SKM-1 (cell line): Measurements from ENCODE around the gene BABAM2.
"Not testable (repeated sequence)": the region's sequence is repeated elsewhere in the genome, so short reads cannot be mapped to it uniquely, and the experiment has no call there.

Source experiments
- DNase-seq: peaks from one replicate; lab custom pipeline; 2025; ENCODE audit not compliant: unreplicated experiment; lab: John Stamatoyannopoulos, UW

BABAM2 gene

DNA sequence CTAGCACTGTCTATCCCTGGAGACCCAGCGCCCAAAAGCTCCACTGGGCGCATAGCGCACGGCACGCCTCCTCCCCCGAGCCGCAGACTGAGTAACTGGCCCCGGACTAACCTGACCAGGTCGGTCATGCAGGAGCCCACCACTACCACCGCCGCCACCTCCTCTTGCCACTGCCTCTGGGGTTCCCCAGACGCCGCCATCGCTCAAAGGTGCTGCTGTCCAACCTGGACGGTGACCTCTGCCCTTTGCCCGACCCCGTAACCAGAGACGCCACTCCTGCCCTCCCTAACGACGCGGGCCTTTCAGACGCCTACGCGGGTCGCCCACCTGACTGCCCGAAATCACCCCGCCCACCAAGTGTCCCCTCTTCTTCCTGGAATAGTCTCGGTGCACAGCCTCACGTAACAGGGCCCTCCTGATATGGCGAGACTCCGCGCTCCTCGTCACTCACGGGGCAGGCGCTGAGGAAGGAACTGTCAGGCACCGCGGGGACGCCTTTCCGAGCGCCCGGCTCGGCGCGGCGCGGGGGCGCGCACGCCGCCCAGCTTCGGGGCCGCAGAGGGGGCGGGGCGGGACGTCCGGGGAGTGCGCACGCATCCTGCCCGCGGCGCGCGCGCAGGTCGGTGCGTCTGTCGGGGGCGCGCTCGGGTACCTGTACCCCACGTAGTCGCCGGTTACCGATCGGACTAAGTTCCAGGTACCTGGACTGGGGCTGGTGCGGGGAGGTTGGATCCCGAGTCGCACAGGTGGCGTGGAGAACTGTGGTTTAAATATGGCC lies at the start of gene BABAM2, which contains the start of gene RBKS:
Gene BABAM2, plus strand, starts transcription at position 584 of the 778 bp plus-strand sequence. CDS start 3,828 bp downstream, outside the sequence.
Gene RBKS, minus strand, starts transcription at position 242 of the 778 bp plus-strand sequence. Its CDS starts 42 bp downstream, at position 200.
- peak; percentile 68 for DNase-seq

DNA sequence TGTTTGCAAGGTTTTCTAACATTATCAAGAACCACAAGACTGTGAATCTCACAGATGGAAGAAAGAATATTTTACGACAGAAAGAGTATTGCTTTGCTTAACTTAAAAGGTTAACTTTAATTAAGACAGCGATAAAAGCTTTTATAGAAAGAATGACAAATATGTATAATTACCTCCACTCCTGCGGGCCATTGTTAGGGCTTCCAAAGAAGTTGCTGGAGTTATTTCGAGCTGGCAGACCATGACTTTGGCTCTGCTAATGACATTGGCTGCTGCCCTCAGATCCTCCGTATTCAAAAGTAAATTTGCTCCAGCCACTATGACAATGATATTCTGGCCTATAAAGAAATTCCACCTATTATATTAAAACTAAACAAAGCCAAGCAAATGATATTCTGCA lies 47.6 kb upstream of the BABAM2 start:
- DNase-seq: no peak

DNA sequence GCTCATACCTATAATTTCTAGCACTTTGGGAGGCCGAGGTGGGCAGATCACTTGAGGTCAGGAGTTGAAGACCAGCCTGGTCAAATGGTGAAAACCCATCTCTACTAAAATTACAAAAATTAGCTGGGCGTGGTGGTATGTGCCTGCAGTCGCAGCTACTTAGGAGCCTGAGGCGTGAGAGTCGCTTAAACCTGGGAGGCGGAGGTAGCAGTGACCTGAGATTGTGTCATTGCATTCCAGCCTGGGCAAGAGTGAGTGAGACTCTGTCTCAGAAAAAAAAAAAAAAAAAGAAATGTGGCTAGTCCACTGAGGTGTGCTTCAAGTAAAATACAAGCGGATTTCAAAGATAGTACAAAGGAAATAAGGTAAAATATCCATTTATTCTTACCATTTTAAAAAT lies 46.5 kb upstream of the BABAM2 start:
- DNase-seq: no peak

DNA sequence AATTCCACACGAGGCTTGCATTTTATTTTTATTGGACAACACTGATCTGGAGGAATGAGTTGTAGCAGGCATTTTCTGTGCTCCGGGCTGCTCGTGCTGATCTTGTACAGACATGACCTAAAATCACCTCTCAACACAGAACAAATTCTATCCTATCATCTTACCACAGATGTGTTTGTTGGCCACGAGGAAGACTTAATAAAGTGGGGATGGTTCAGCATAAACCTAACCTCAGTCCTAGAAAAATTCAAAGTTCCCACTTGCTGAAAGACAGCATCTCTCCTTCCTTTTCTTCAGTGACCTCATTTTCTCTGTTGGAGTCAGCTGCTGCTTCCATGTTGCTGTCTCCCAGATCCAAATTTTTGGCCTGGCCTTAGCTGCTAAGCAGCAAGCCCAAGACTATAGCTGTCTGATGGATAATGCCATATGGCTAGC lies 45.7 kb upstream of the BABAM2 start:
- DNase-seq: no peak

DNA sequence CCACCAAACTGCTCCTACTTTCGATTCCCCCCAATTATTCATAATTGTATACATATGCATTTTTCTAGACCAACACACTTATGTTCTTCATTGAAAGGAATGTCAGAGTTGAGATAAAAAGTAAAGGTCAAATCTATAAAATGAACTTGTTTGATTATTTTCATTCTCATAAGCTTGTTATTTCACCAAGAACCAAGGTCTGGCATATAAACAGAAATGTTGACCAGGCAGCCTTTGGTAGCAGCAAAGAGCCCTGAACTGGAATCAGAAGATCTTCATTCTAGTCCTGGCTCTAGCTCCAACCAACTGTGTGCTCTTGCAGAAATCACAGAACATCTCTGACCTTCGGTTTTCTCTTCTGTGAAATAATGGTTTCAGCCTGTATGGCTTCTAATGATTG lies 43.2 kb upstream of the BABAM2 start:
- DNase-seq: no peak

DNA sequence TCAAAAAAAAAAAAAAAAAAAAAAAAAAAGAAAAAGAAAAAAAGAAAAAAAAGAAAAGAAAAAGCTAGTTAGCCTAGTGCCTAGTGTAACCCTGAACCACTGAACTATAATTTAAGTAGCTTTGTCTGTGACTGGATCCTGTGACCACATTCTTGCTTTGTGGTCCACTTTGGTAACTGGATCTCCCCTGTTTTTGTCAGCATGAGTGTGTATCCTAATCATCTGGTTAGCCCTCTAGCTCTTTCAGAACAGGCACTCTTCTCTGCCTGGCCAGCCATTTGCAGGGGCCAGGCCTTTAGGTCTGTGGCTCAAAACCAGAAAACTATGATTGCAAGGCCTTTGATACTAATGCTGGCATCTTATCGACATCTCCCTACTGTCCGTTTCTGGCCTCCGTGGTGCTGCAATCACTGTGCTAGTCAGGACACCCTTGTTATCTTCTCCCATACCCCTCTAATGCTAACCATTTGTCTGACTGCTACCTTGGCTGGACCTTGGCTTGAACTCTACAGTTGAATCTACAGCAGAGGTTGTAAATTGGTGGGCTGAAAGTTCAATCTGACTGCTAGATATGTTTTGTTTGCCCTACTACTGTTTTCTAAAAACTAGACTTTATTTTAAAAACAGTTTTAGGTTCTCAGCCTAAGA lies 40.8 kb upstream of the BABAM2 start:
- no peak for DNase-seq

DNA sequence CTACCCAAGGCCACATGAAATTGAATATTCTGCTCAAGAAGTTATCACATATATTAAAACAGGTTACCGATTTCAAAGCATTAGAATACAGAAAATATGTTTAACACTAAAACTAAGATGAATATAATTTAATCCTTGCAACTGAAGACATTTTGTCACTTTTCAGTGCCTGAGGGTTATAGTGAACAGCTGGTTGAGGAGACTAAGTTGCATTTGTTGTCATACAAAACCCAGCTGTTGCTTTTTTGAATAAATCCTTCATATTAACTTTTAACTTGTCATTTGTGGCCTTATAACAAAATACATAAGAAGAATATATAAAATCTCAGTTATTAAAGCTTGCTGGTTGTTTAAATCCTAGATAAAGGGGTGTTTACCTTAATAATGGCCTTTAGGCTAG lies 37.8 kb upstream of the BABAM2 start:
- no peak for DNase-seq

DNA sequence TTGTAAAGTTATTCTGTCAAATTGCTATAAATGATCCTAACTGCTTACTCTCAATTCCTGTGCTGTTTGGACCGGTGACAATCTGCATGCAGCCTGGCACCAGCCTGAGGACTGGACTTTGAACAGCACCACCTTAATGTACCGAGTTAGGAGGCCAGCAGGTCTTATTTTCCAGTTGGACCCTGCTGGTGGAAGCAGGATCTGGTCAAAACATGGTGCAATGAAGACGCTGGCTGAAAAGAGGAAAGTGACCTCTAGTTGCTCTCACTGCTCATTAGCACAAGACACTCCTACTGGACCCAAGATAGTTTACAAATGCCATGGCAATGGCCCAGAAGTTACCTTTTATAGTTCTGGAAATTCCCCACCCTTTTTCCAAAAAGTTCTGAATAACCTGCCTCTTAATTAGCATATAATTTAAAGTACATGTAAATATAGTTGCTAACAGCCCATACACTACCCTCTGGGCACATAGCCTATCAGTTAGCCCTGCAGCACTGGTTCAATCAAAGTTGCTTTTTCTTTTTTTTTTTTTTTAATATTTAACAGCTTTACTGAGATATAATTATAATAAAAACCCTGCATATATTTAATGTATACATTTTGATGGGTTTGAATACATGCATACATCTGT lies 36.2 kb upstream of the BABAM2 start:
- peak; percentile 19 for DNase-seq

DNA sequence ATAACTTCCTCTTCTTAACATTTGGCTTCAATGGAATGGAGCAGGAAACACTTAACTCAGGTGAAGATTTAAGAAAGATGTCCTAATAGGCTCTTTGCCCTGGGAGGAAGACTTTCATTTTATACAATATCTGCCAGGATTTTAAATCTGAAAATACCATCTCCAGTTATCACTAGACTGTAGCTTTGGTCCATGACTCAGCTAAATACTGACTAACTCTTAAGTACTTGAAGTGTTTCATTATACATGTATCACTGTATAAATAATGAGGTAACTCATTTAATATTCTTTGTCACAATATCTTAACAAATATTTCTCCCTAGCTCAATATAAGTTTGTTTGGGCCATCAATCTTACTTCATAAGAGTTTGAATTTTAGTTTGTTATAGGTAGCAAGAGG lies 35.1 kb upstream of the BABAM2 start:
- DNase-seq: no peak

DNA sequence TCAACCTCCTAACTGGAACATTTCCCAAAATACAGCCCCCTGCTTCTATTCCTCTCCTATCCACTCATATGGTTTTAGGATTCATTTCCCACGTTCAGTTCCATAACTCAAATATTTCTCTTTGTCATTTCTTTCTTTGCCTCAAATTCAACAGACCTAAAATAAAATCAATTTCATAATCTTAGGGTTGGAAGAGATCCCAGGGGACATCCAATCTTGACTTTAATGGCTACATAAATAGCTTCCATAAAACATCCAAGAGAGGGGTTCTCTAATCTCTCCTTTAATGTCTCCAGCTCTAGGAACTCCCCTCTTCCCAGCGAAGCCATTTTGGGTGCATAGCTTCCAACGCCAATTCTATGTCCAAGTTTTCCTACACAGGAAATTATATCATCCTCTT lies 34.1 kb upstream of the BABAM2 start:
- no peak for DNase-seq

DNA sequence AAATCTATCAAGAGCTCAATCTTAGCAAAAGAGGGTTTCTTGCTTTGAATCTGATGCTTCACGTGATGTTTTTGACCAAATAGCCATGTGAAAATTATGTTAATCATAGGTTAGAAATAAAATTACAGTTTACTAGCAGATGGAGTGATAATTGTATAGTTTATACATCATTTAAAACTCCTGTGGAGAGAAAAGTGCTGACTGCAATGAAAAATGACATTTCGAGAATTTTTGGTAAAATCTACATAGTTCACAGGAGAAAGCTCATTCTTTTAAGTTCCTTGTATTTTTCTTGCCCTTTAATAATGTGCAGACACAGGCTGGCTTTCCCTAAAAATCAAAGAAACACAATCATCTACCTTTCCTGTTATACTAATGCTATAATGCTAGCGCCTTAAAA lies 33.6 kb upstream of the BABAM2 start:
- no peak for DNase-seq

DNA sequence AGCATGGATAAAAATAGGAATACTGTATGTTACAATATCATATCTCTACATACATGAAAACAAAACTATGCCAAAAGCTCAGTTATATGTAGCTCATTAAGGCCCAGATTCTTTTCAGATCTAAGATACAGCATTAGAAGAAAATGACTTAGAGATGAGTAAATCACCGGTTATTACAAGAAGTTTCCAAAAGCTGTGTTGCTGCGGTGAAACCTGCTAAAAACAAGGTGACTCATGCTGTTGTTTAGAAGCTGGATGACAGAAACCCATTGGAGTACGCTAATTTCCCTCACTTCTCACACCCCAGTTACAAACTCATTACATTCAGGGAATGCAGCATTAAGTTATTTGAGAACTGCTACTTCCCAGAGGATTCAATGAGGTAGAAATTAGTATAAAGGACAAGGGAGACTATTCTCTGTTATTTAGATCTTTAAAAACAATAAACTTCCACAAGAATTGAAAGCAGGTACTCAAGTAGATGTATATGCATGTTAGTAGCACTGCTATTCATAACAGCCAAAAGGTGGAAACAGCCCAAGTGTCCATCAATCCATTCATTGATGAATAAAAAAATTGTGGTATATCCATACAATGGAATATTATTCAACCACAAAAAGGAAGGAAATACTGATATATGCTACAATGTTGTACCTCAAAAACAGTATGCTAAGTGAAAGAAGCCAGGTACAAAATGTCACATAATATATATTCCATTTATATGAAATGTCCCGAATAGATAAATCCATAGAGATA lies 32.9 kb upstream of the BABAM2 start:
- DNase-seq: no peak

DNA sequence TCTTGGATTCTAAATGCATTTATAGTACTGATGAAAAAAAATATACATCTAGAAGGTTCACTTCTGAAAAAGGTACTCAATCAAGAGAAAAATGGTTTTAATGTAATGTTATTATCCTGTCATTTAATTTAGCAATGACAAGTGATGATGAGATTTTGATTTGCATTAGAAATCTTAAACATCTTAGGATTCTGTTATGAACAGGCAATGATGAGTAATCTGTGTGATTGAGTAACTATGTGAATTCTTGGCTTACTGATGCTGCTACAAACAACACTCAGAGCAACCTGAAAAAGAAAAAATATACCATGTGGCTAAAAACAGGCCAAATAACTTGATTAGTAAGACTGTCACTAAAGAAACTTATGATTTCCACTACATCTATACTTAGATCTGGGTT lies 30.4 kb upstream of the BABAM2 start:
- no peak for DNase-seq

DNA sequence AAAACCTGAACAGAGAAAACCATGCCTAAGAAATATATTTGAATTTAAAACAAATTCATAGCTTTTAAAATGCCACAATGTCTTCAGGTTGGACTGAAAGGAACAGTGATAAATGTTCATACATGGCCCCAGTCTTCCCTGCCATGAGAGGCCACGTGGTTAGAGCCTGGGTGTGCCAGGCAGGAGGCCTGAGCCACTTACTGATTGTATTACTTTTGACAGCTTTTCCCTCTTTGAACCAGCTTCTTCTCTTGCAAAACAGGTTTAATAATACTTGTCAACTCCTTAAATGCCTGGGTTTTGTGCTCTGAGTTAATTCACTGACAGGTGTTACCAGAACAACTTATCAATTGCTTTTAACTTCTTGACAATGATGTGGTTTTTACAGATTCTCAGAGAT lies 27.4 kb upstream of the BABAM2 start:
- no peak for DNase-seq

DNA sequence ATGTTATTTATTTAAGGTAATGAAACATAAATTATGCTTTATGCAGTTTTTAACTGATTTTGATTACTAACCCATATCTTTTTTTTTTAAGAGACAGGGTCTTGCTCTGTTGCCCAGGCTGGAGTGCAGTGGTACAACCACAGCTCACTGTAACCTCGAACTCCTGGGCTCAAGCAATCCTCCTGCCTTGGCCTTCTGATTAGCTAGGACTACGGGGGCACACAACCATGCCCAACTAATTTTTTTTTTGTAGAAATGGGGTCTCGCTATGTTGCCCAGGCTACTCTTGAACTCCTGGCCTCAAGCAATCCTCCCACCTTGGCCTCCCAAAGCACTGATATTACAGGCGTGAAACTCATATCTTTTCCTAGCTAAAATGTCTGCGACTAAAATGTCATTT lies 26.6 kb upstream of the BABAM2 start:
- not testable (repeated sequence) for DNase-seq

DNA sequence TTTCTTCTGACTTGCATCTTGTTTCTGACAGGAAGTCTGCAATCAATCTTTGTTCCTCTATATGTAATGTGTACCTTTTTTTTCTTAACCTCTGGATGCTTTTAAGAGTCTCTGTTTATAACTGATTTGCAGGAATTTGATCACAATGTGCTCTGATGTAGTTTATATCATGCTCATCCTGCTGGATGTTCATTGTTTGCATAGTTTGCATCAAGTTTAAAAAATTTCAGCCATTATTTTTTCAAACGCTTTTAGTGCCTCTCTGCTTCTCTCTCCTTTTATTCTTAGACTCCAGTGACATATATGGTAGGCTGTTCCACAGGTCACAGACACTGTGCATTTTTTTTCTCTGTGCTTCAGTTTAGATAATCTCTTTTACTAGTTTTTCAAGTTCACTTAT lies 24.3 kb upstream of the BABAM2 start:
- DNase-seq: no peak

DNA sequence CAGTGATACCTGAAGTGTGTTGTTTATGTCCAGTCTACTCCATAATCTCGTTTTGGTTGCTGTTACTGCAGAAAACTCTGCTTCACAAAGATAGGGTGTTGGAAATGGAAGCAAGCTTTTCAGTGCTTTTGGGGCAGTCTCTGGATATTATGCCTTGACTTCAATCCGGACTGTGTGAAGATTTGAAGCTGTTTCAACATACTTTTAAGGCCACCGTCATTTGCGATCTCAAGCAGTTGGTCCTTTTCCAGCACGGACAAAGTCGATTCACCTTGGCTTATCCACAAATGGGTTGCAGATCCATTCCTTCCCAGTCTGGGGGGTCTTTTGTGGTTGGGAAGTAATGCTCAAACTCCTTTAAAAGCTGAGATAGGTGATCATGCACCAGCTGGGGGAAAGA lies 20.8 kb upstream of the BABAM2 start:
- no peak for DNase-seq

DNA sequence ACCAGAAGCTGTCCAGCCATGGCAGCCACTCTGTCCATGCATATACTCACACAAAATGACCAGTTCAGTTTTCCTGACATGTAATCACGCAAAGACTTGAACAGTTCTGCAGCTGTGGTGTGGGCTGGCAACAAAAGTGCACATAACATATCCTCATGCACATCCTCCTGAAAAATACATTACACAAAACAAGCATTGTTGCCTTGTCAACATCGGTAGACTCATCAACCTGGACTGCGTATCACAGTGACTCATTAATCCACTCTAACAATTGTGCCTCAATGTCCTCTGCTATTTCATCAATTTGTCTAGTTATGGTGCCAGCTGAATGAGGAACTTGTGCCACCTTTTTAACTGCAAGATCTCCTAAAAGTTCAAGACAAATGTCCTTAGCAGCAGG lies 19.8 kb upstream of the BABAM2 start:
- no peak for DNase-seq

DNA sequence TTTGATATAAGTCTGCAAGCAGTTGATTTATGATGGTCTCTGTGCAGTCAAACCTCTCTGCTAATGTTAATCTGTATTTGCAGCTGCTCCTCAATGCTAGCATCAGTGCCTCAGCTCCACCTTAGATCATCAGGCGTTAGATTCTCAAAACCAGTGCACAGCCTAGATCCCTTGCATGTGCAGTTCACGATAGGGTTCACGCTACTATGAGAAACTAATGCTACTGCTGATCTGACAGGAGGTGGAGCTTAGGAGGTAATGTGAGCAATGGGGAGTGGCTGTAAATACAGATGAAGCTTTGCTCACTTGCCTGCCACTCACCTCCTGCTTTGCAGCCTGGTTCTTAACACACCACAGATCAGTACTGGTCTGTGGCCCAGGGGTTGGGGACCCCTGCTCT lies 18.7 kb upstream of the BABAM2 start:
- no peak for DNase-seq

DNA sequence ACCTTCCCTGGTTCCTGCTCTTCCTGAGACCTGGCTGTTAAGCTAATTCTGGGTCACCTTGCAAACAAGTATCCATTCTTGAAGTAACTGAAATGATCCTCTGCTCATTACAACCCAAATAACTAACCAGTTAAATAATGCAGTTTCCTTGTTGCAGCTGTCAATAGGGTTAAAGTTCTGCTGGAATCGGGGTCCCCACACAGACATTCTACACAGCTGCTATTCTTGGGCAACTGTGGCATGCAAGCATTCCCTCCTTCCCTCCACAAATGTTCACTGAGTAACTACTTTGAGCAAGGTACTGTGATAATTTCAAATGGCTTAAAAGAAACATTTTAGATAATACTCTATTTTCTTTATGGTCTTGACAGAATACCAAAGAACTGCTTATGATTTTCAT lies 17.4 kb upstream of the BABAM2 start:
- DNase-seq: no peak

DNA sequence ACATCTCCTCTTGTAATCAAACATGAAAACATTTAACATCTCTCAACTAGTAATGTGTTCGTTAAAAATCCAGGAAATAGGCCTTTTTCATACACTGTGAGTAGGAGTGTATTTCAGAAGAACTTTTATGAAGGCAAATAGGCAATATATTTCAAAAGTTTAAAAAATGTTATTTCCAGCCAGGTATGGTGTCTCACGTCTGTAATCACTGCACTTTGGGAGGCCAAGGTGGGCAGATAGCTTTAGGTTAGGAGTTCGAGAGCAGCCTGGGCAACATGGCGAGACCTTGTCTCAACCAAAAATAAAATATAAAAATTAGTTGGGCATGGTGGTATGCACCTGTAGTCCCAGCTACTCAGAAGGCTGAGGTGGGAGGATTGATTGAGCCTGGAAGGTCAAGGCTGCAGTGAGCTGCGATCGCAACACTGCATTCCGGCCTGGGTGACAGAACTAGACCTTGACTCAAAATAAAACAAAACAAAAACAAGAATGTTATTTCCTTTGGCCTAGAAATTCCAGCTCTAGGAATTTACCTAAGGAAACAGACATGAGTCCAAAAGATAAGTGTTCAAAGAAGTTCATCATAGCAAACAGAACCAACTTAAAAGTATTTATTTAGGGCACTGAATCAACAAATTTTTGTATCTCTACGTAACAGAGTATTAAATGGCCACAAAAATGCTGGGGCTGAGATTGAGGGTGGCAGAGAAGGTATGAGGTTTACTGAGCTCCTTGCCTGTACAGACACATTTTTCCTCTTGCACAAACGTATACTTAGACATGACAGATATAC lies 15.2 kb upstream of the BABAM2 start:
- no peak for DNase-seq
